ENCODE results near the gene SCN7A. TPM values are rescaled to one million over a fixed set of nuclear protein-coding genes. Genes with fewer than 3 reads are reported as not detected.

Gene SCN7A
- total and polyA plus RNA-seq, 2 of the 4 experiments (the other 2 are of a cell fraction) = 0.39 to 0.90 TPM

GRCh38 chr2:166451468-166451867, 42.6 kb downstream of the SCN7A start:
- peaks cover 1% of the 10 kb centered on the region; the same call in 1 of the 2 replicates for H3K36me3 ChIP-seq (ENCODE audit: control insufficient read depth, insufficient read depth, low read length)
- H3K27me3 ChIP-seq (ENCODE audit: control insufficient read depth, insufficient read depth, low read length) = no peaks in the 10 kb centered on the region
- no peaks in the 10 kb centered on the region for H4K20me1 ChIP-seq (ENCODE audit: insufficient read depth, low read length)
- no peak overlapping the region for H3K27ac ChIP-seq (ENCODE audit: insufficient read depth, low read length)
- H4K91ac ChIP-seq (ENCODE audit: insufficient read depth, low read depth, low read length) = no peak overlapping the region
- no peak overlapping the region for H2BK5ac ChIP-seq (ENCODE audit: low read depth, low read length, poor library complexity, severe bottlenecking)
- H3K23ac ChIP-seq (ENCODE audit: low read depth, low read length) = no peak overlapping the region
- in situ Hi-C loops (cut with MboI; ENCODE audit: low sequenced_read_pairs) (no loop called here), intact Hi-C loops (cut with micrococcal nuclease) (no loop called here), dilution Hi-C loops (cut with HindIII; ENCODE audit: low sequenced_read_pairs, unreplicated experiment) (no loop called here)
- H3K4ac ChIP-seq (ENCODE audit: low read depth, low read length) = no peak overlapping the region
- no peak overlapping the region for H2AK5ac ChIP-seq (ENCODE audit: low read depth, low read length)
- peak; percentile 41 for DNase-seq
- H3K56ac ChIP-seq (ENCODE audit: extremely low read depth, insufficient read depth, low read length) = no peak overlapping the region
- no peak overlapping the region for H2BK120ac ChIP-seq (ENCODE audit: low read depth, low read length)
- H3K9me3 ChIP-seq (ENCODE audit: control insufficient read depth, insufficient read depth, low read length) = no peaks in the 10 kb centered on the region
- no peaks in the 10 kb centered on the region for H3K4me1 ChIP-seq (ENCODE audit: control insufficient read depth, insufficient read depth, low read length)
- H2BK15ac ChIP-seq (ENCODE audit: low read depth, low read length) = no peak overlapping the region
- H3K4me2 ChIP-seq (ENCODE audit: low read depth, low read length) = no peak overlapping the region
- H3K79me1 ChIP-seq (ENCODE audit: low read depth in 1 of 2, low read length in 2 of 2) = no peaks in the 10 kb centered on the region
- BruUV-seq (replicated peaks) = no TSS peak
- H3K14ac ChIP-seq (replicated peaks; ENCODE audit: low read depth, low read length) = no peak overlapping the region
- H3K4me3 ChIP-seq (ENCODE audit: insufficient read depth, low read depth, low read length) = no peak overlapping the region
- no peak overlapping the region for H4K5ac ChIP-seq (ENCODE audit: low read depth, low read length)
- H3K9ac ChIP-seq (ENCODE audit: low read depth, low read length) = no peak overlapping the region
- CTCF ChIA-PET = no interaction called here
- TF ChIP-seq RCOR1 (IDR thresholded peaks at IDR 0.05; ENCODE audit: insufficient replicate concordance, low read length) = no peak
- TF ChIP-seq MXI1 (IDR thresholded peaks at IDR 0.05; ENCODE audit: borderline replicate concordance, low read depth, low read length) = no peak
- TF ChIP-seq CEBPB (IDR thresholded peaks at IDR 0.05; ENCODE audit: low read depth, low read length) = no peak
- no peak for TF ChIP-seq RAD21 (IDR thresholded peaks at IDR 0.05; ENCODE audit: low read length)
- TF ChIP-seq ELK1 (IDR thresholded peaks at IDR 0.05; ENCODE audit: borderline replicate concordance, low read depth, low read length) = no peak
- TF ChIP-seq CTCF (conservative IDR thresholded peaks at IDR 0.05; ENCODE audit: low read depth, low read length) = no peak
- no peak for TF ChIP-seq MAFK (IDR thresholded peaks at IDR 0.05; ENCODE audit: low read depth, low read length)
- TF ChIP-seq BHLHE40 (IDR thresholded peaks at IDR 0.05; ENCODE audit: low read depth, low read length) = no peak
- no peak for TF ChIP-seq MAZ (IDR thresholded peaks at IDR 0.05; ENCODE audit: borderline replicate concordance, low read depth, low read length)
- TF ChIP-seq RFX5 (IDR thresholded peaks at IDR 0.05; ENCODE audit: low read depth, low read length) = no peak
- TF ChIP-seq POLR2A (IDR thresholded peaks at IDR 0.05; ENCODE audit: low read depth, low read length) = no peak
- no peak for ATAC-seq (ENCODE audit: low read depth)
- H3K18ac ChIP-seq (ENCODE audit: low read depth, low read length) = no peak overlapping the region
- H2AK9ac ChIP-seq (replicated peaks; ENCODE audit: low read depth, low read length, poor library complexity) = no peak overlapping the region
- POLR2A ChIA-PET (ENCODE audit: unreplicated experiment) = no interaction called here
- H2BK20ac ChIP-seq (ENCODE audit: low read depth, low read length) = no peak overlapping the region
- WGBS, 2 experiments (ENCODE audit: extremely low coverage in 2 of 2, insufficient read length in 1 of 2) = no CpG with 5 or more reads among the region's 1 CpG
- no peak overlapping the region for H2AFZ ChIP-seq (replicated peaks; ENCODE audit: low read length, poor library complexity)
- no peaks in the 10 kb centered on the region for H3K9me1 ChIP-seq (ENCODE audit: insufficient read depth, low read length)
- H4K8ac ChIP-seq (ENCODE audit: low read depth in 2 of 2, low read length in 2 of 2) = no peak overlapping the region
